GM13977 (cell line): ENCODE data around the gene SPRR2F.
"Not testable (repeated sequence)": the region's sequence is repeated elsewhere in the genome, so short reads cannot be mapped to it uniquely, and the experiment has no call there.

Experiments
- DNase-seq: peaks from one replicate; pipeline ENCODE4 v3.0.0; 2012; ENCODE audit warnings: low spot score
- CTCF ChIP-seq: IDR thresholded peaks from 2 replicates; pipeline ENCODE4 v1.5.1; 2012; ENCODE audit warnings: mild to moderate bottlenecking, control low read depth; ENCODE audit not compliant: insufficient read depth; ENCODE audit errors: extremely low read depth, missing control alignments
- in situ Hi-C: fragments of 300-500 bp; cut with MboI; formaldehyde crosslinking; loops from one replicate; pipeline ENCODE4 v1.12.0; 2022; ENCODE audit warnings: low sequenced_read_pairs, low pct_unique_long_range_greater_than_20kb, mixed read lengths, inconsistent platforms; ENCODE audit not compliant: unreplicated experiment

The SPRR2F gene

GRCh38 chr1:153133267-153133666 lies 20.0 kb upstream of the SPRR2F start:
- in situ Hi-C loops: no loop called here
- no peak for DNase-seq
- TF ChIP-seq CTCF: no peak

DNA sequence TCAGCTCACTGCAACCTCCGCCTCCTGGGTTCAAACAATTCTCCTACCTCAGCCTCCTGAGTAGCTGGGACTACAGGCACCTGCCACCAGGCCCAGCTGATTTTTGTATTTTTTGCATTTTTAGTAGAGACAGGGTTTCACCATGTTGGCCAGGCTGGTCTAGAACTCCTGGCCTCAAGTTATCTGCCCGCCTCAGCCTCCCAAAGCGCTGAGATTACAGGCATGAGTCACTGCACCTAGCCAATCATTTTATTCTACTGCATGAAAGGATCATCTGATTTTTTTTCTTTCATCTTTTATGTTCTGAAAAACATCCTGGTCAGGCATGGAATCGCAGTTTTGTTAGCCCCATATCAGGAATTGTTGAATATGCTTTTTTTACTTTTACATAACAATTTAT lies 15.4 kb upstream of the SPRR2F start:
- DNase-seq, in situ Hi-C loops: not testable (repeated sequence)

GRCh38 chr1:153127296-153127695 lies 14.0 kb upstream of the SPRR2F start:
- no peak for DNase-seq
- no peak for TF ChIP-seq CTCF
- in situ Hi-C loops: no loop called here

- in situ Hi-C loops: no loop called here
- no peak for TF ChIP-seq CTCF
- no peak for DNase-seq
These were observed 12.2 kb upstream of the SPRR2F start for GRCh38 chr1:153125536-153125935.

- in situ Hi-C loops, DNase-seq: not testable (repeated sequence)
These were observed 10.5 kb upstream of the SPRR2F start for GRCh38 chr1:153123793-153124192.

GRCh38 chr1:153122831-153123421 lies 9.6 kb upstream of the SPRR2F start:
- in situ Hi-C loops: no loop called here
- no peak for TF ChIP-seq CTCF
- peak; percentile 3 for DNase-seq

DNA sequence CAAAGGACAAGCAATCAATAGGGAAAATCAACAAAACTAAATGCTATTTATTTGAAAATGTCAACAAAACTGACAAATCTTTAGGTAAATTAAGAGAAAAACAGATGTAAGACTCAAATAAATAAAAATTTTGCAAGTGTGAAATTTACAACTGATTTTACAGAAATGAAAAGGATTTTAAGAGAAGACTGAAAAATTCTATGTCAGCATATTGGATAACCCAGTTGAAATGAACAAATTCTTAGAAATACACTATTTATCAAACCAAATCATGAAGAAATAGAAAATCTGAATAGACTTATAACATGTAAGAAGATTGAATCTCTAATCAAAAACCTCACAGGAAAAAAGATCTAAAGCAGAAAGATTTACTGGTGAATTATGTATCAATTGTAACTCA lies 7.6 kb upstream of the SPRR2F start:
- in situ Hi-C loops: no loop called here
- TF ChIP-seq CTCF: no peak
- DNase-seq: no peak

GRCh38 chr1:153119491-153119971 lies 6.2 kb upstream of the SPRR2F start:
- in situ Hi-C loops: no loop called here
- TF ChIP-seq CTCF: no peak
- no peak for DNase-seq

DNA sequence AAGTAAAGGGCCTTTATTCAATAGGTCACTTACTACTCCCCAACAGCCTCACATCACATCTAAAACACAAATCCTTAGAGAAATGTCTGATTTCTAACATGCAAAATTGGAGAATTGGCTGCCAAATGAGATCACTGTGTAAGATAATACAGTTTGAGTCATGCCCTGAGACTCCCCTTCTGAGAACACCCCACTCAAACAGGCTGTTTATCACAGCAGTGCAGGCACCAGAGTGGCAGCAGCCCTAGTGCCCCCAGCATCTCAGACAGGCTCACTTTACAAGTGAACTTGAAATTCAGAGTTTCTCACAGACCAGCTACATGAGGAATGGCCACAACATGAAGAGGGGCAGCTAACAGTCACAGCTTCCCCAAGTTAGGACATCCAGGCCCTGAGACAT lies 1.9 kb upstream of the SPRR2F start:
- in situ Hi-C loops, DNase-seq: not testable (repeated sequence)

DNA sequence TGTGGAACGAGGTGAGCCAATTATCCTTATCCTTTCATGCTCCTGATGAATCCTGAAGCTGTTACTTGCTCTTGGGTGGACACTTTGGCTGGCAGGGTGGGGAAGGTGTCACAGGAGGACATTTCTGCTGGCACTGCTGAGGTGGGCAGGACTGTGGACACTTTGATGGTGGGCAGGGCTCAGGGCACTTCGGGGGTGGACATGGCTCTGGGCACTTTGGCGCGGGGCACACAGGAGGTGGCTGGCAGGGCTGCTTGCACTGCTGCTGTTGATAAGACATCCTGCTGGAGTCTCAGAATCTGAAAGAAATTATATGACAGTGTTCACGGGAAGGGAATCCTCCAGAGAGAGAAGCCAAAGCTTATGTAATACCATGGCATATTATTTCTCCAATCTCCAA lies 862 bp downstream of the SPRR2F start:
- DNase-seq, in situ Hi-C loops: not testable (repeated sequence)
